ENCODE data around the gene DAB2. TPM values are rescaled to one million over a fixed set of nuclear protein-coding genes. Genes with fewer than 3 reads are reported as not detected.

DAB2 gene
- total RNA-seq, 4 donors from 2014 or later, result 13.6 to 25.7 (median 19.2) TPM

- WGBS, 2 donors, result 81 to 88% methylated on average over 5 of the region's 5 CpGs
- no peak overlapping the region for H3K4me3 ChIP-seq (ENCODE audit: low read depth, poor library complexity, severe bottlenecking)
- DNase-seq (ENCODE audit: low spot score in 2 of 2), result peak in 1 of 2 donors; percentile 29
- intact Hi-C loops (cut with DNase I; ENCODE audit: low total_unique reads), result no loop called here
- TF ChIP-seq CTCF (IDR thresholded peaks at IDR 0.05), result no peak
- no peak for TF ChIP-seq POLR2A (IDR thresholded peaks at IDR 0.05)
These were observed 36.4 kb upstream of the DAB2 start for GRCh38 chr5:39461007-39461682.

- TF ChIP-seq CTCF (IDR thresholded peaks at IDR 0.05), result no peak
- TF ChIP-seq POLR2A (IDR thresholded peaks at IDR 0.05), result no peak
- no peak for DNase-seq (ENCODE audit: low spot score in 2 of 2)
- no peak overlapping the region for H3K4me3 ChIP-seq (ENCODE audit: low read depth, poor library complexity, severe bottlenecking)
- intact Hi-C loops (cut with DNase I; ENCODE audit: low total_unique reads), result no loop called here
These were observed 35.1 kb upstream of the DAB2 start for GRCh38 chr5:39459907-39460306.

GRCh38 chr5:39459071-39459470 is 34.3 kb upstream of the DAB2 start:
- no peak overlapping the region for H3K4me3 ChIP-seq (ENCODE audit: low read depth, poor library complexity, severe bottlenecking)
- intact Hi-C loops (cut with DNase I; ENCODE audit: low total_unique reads), result no loop called here
- WGBS, 2 donors, result 83 to 85% methylated on average over 3 of the region's 3 CpGs
- DNase-seq (ENCODE audit: low spot score in 2 of 2), result no peak
- TF ChIP-seq CTCF (IDR thresholded peaks at IDR 0.05) (no peak), POLR2A (IDR thresholded peaks at IDR 0.05) (no peak)

- H3K4me3 ChIP-seq (ENCODE audit: low read depth, poor library complexity, severe bottlenecking), result no peak overlapping the region
- TF ChIP-seq CTCF (IDR thresholded peaks at IDR 0.05), result no peak
- TF ChIP-seq POLR2A (IDR thresholded peaks at IDR 0.05), result no peak
- intact Hi-C loops (cut with DNase I; ENCODE audit: low total_unique reads), result no loop called here
- no peak for DNase-seq (ENCODE audit: low spot score in 2 of 2)
- 67 to 70% methylated on average over 7 of the region's 7 CpGs for WGBS, 2 donors
These were observed 30.9 kb upstream of the DAB2 start for GRCh38 chr5:39455645-39456044.

GRCh38 chr5:39453606-39454005 is 28.8 kb upstream of the DAB2 start:
- no peak for TF ChIP-seq CTCF (IDR thresholded peaks at IDR 0.05)
- no peak for TF ChIP-seq POLR2A (IDR thresholded peaks at IDR 0.05)
- no peak overlapping the region for H3K4me3 ChIP-seq (ENCODE audit: low read depth, poor library complexity, severe bottlenecking)
- intact Hi-C loops (cut with DNase I; ENCODE audit: low total_unique reads), result no loop called here
- no peak for DNase-seq (ENCODE audit: low spot score in 2 of 2)

- no peak for TF ChIP-seq POLR2A (IDR thresholded peaks at IDR 0.05)
- TF ChIP-seq CTCF (IDR thresholded peaks at IDR 0.05), result no peak
- 76 to 77% methylated on average over 2 of the region's 2 CpGs for WGBS, 2 donors
- H3K4me3 ChIP-seq (ENCODE audit: low read depth, poor library complexity, severe bottlenecking), result no peak overlapping the region
- intact Hi-C loops (cut with DNase I; ENCODE audit: low total_unique reads), result no loop called here
- no peak for DNase-seq (ENCODE audit: low spot score in 2 of 2)
These were observed 28.1 kb upstream of the DAB2 start for GRCh38 chr5:39452846-39453245.

Measured in lower leg skin (tissue), 4 donors.